ENCODE data around the gene KDM6B. TPM values are rescaled to one million over a fixed set of nuclear protein-coding genes. Genes with fewer than 3 reads are reported as not detected.

The KDM6B gene, protein sequence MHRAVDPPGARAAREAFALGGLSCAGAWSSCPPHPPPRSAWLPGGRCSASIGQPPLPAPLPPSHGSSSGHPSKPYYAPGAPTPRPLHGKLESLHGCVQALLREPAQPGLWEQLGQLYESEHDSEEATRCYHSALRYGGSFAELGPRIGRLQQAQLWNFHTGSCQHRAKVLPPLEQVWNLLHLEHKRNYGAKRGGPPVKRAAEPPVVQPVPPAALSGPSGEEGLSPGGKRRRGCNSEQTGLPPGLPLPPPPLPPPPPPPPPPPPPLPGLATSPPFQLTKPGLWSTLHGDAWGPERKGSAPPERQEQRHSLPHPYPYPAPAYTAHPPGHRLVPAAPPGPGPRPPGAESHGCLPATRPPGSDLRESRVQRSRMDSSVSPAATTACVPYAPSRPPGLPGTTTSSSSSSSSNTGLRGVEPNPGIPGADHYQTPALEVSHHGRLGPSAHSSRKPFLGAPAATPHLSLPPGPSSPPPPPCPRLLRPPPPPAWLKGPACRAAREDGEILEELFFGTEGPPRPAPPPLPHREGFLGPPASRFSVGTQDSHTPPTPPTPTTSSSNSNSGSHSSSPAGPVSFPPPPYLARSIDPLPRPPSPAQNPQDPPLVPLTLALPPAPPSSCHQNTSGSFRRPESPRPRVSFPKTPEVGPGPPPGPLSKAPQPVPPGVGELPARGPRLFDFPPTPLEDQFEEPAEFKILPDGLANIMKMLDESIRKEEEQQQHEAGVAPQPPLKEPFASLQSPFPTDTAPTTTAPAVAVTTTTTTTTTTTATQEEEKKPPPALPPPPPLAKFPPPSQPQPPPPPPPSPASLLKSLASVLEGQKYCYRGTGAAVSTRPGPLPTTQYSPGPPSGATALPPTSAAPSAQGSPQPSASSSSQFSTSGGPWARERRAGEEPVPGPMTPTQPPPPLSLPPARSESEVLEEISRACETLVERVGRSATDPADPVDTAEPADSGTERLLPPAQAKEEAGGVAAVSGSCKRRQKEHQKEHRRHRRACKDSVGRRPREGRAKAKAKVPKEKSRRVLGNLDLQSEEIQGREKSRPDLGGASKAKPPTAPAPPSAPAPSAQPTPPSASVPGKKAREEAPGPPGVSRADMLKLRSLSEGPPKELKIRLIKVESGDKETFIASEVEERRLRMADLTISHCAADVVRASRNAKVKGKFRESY (N-terminal part only)
- total RNA-seq = 3.1 and 5.7 TPM in 2 replicates

DNA sequence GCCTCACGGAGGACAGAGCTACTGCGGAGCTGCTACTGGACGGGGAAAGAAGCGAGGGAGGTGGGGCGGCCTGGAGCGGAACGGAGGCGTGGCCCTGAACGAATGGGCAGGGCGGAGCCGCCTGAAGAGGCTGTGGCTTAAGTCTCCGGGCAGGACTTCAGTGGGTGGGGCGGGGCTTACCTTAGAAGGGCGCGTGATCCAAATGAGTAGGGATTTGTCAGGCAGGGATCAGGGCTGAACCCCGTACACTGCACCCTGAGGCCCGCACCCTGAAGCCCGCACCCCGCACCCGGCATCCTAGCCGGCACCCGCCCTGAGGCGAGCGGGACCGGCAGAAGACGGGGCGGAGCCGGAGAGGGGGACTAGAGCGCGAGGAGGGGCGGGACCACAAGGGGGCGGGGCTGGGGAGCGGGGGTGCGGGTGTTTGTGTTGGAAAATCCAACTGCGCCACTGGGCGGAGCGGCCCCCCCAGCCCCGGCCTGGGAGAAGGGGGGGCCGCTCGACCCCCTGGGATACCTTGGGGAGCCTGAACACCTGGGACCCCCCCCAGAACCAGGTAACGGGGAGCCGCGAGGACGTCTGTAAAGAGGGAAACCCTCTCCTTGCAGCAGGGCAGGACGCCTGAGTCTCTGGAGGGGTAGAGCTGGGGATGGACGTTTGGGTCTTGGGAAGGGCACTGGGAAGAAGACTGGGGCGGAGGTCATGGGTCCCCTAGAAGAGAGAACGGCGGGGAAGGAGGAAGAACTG, at the start of gene KDM6B:
Gene KDM6B (plus strand): TSS at position 423 of the 747 bp plus-strand sequence. CDS start 11,338 bp downstream, outside the sequence.

DNA sequence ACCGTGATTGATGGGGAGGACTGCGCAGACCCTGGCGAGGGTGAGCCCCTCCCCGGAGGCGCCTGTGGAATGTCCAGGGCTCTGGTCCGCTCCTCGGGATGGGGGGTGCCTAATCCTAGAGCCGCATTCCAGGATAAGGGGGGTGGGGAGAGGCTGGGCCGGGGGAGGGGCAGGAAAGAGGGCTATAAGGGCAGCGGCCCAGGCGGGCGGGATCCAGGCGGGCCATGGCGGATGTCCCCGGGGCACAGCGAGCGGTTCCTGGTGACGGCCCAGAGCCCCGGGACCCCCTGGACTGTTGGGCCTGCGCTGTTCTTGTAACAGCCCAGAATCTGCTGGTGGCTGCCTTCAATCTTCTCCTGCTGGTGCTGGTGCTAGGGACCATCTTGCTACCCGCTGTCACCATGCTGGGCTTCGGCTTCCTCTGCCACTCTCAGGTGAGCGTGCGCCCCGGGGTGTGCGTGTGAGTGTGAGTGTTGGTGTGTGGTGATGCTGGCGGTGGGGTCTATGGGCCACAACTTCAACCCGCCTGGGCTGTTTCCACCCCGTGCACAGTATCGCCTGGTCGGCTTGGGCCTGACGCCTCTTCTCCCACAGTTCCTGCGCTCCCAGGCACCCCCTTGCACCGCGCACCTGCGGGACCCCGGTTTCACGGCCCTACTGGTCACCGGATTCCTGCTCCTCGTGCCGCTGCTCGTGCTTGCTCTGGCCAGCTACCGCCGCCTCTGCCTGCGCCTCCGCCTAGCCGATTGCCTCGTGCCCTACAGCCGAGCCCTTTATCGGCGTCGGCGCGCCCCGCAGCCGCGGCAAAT, 21.0 kb downstream of the KDM6B start, which contains the start of gene TMEM88:
Gene TMEM88 (plus strand): TSS at position 216 of the 809 bp plus-strand sequence. CDS start 9 bp downstream, at position 225.

DNA sequence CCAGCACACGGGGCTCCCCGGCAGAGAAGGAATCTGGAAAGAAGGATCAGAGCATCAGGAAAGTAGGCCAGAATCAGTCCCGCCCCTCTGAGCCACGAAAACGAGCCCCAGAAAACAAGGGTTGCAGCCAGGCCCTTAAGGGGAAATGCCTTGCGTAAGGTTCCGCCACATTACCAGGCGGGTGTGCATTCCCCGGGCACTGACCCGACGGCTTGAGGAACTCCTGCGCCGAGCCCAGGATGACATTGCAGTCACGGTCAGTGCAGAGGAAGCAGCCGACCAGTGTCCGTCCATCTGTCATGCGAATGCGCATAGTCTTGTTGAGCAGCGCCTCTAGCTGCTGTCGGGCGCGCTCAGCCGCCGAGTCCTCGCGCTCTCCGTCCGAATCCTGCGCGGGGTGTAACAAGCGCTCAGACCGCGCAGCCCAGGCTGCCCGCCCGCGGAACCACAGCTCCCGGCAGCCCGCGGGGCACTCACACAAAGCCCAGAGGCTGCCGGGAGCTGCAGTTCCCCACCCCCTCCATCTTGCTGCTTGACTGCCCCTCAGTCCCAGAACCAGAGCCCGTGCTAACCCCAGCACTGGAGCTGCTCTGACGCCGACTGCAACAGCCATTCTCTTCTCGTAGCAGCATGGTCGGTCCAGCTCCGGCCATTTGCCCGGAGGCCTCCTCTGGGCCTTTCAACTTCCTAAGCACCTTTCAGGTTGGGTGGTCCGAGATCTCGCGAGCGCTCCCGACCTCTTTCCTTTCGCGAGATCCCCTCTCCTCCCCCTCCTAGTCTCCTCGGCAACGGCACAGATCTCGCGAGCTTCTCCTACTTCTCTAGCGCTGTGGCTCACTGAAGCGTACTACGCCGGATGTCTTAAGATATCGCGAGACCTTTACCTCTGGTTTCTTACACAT, 23.0 kb downstream of the KDM6B start, which contains the start of gene NAA38:
Gene NAA38 (minus strand): TSS at position 749 of the 902 bp plus-strand sequence. CDS start 96 bp downstream, at position 653.

DNA sequence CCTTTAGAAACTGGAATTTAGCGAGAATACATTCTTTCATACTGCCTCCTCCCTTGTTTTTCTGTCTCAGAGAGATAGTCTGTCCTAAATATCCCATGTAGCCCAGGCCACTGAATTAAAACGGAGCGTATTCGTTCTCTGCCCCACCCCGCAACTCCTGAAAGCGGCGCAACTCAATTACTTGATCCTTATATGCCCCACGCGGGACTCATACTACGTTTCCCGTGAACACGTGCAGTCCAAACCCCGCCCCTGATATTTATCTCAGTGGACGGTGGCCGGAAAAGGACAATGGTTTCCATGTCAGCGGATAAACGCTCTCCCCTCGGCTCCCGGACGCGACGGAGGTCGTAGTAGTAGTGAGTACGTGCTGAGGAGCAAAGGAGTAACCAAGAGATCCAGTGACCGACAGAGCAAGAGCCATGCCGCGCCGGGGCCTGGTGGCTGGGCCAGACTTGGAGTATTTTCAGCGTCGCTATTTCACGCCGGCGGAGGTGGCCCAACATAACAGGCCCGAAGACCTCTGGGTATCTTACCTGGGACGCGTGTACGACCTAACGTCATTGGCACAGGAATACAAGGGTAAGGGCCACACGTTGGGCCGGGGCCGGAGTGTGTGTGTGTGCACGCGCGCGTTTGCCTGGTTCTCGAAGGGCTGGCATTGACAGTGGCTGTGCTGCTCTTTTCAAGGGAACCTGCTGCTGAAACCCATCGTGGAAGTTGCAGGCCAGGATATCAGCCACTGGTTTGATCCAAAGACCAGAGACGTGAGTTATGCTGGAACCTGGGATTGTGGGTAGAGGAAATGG, 23.9 kb downstream of the KDM6B start, which contains the start of gene CYB5D1:
Gene CYB5D1 (plus strand): TSS at position 291 of the 809 bp plus-strand sequence. CDS start 132 bp downstream, at position 423.

Other genes with a start within 250 kb of the KDM6B start
- 0.11 and 0.26 TPM in 2 replicates for gene SOX15, start 244.1 kb upstream of the KDM6B start, total RNA-seq
- gene FXR2, start 219.3 kb upstream of the KDM6B start, total RNA-seq = 26.9 and 28.2 TPM in 2 replicates
- gene SAT2, start 206.4 kb upstream of the KDM6B start, total RNA-seq = 41.3 and 41.4 TPM in 2 replicates
- gene SHBG, start 204.1 kb upstream of the KDM6B start, total RNA-seq = 1.3 TPM in 1 of 2 replicates, not detected in the other
- gene ATP1B2, start 183.3 kb upstream of the KDM6B start, total RNA-seq = not detected in 2 replicates
- 40.6 and 40.8 TPM in 2 replicates for gene TP53, start 146.7 kb upstream of the KDM6B start, total RNA-seq
- gene WRAP53, start 145.7 kb upstream of the KDM6B start, total RNA-seq = 4.1 and 4.4 TPM in 2 replicates
- gene EFNB3, start 129.0 kb upstream of the KDM6B start, total RNA-seq = 0.54 and 0.91 TPM in 2 replicates
- gene DNAH2, start 116.5 kb upstream of the KDM6B start, total RNA-seq = 0.11 and 0.13 TPM in 2 replicates
- gene TMEM88, start 20.8 kb downstream of the KDM6B start, total RNA-seq = 0.39 and 1.2 TPM in 2 replicates
- 32.9 and 34.7 TPM in 2 replicates for gene NAA38, start 23.3 kb downstream of the KDM6B start, total RNA-seq
- 10.2 and 13.1 TPM in 2 replicates for gene CYB5D1, start 23.8 kb downstream of the KDM6B start, total RNA-seq
- gene CHD3, start 54.6 kb downstream of the KDM6B start, total RNA-seq = 80.5 and 94.1 TPM in 2 replicates
- gene RNF227, start 82.1 kb downstream of the KDM6B start, total RNA-seq = 2.3 and 3.0 TPM in 2 replicates
- gene KCNAB3, start 95.6 kb downstream of the KDM6B start, total RNA-seq = 0.22 and 0.52 TPM in 2 replicates
- 39.6 and 43.9 TPM in 2 replicates for gene TRAPPC1, start 97.7 kb downstream of the KDM6B start, total RNA-seq
- gene CNTROB, start 98.0 kb downstream of the KDM6B start, total RNA-seq = 23.1 and 24.4 TPM in 2 replicates
- gene GUCY2D, start 168.4 kb downstream of the KDM6B start, total RNA-seq = not detected in 2 replicates
- under 0.01 and 0.32 TPM in 2 replicates for gene ALOX15B, start 204.8 kb downstream of the KDM6B start, total RNA-seq